Right renal pelvis (tissue), 4 donors: ENCODE measurements around the gene PRKCQ. TPM values are rescaled to one million over a fixed set of nuclear protein-coding genes. Genes with fewer than 3 reads are reported as not detected.

Experiments
- DNase-seq, 4 donors: peaks; one replicate each; pipeline ENCODE4 v3.0.0-alpha.2; 2013; ENCODE audit warnings: low read depth in 4 of 4, low spot score in 3 of 4, missing footprints in 1 of 4
- polyA plus RNA-seq, 4 donors: library from polyadenylated mRNA; unstranded; fragments of 120-200 nt; gene quantifications; one replicate each; pipeline ENCODE4 v1.2.1, GENCODE V29; 2013; ENCODE audit not compliant: insufficient read length in 4 of 4

PRKCQ gene
- polyA plus RNA-seq, 4 donors, result 14.2 to 18.2 (median 16.1) TPM

- no peak for DNase-seq
These were observed 51.7 kb downstream of the PRKCQ start for GRCh38 chr10:6528198-6528950.

GRCh38 chr10:6525599-6526165 lies 54.4 kb downstream of the PRKCQ start:
- no peak for DNase-seq

- DNase-seq, result no peak
These were observed 57.8 kb downstream of the PRKCQ start for GRCh38 chr10:6522230-6522629.

- no peak for DNase-seq
These were observed 59.9 kb downstream of the PRKCQ start for GRCh38 chr10:6520138-6520537.

- no peak for DNase-seq
These were observed 61.2 kb downstream of the PRKCQ start for GRCh38 chr10:6518791-6519429.

- no peak for DNase-seq
These were observed 63.2 kb downstream of the PRKCQ start for GRCh38 chr10:6516929-6517284.

GRCh38 chr10:6516281-6516928 lies 63.7 kb downstream of the PRKCQ start:
- no peak for DNase-seq

- no peak for DNase-seq
These were observed 65.0 kb downstream of the PRKCQ start for GRCh38 chr10:6514844-6515780.

GRCh38 chr10:6514180-6514579 lies 65.9 kb downstream of the PRKCQ start:
- DNase-seq, result no peak

- no peak for DNase-seq
These were observed 66.6 kb downstream of the PRKCQ start for GRCh38 chr10:6513476-6513875.

GRCh38 chr10:6512182-6512581 lies 67.9 kb downstream of the PRKCQ start:
- DNase-seq, result no peak

- DNase-seq, result no peak
These were observed 68.7 kb downstream of the PRKCQ start for GRCh38 chr10:6511347-6511746.

- no peak for DNase-seq
These were observed 72.8 kb downstream of the PRKCQ start for GRCh38 chr10:6507311-6507710.

GRCh38 chr10:6505300-6505699 lies 74.8 kb downstream of the PRKCQ start:
- no peak for DNase-seq

GRCh38 chr10:6504296-6504695 lies 75.8 kb downstream of the PRKCQ start:
- no peak for DNase-seq

GRCh38 chr10:6503171-6503570 lies 76.9 kb downstream of the PRKCQ start:
- DNase-seq, result no peak

- DNase-seq, result no peak
These were observed 78.1 kb downstream of the PRKCQ start for GRCh38 chr10:6501931-6502330.

- no peak for DNase-seq
These were observed 80.1 kb downstream of the PRKCQ start for GRCh38 chr10:6499974-6500373.

GRCh38 chr10:6498771-6499170 lies 81.3 kb downstream of the PRKCQ start:
- no peak for DNase-seq

- no peak for DNase-seq
These were observed 82.5 kb downstream of the PRKCQ start for GRCh38 chr10:6497620-6498019.
